Mesendoderm (in vitro differentiated cells): ENCODE measurements around the gene AGAP3.

ENCODE experiments used
- DNase-seq: peaks from one replicate; pipeline ENCODE4 v3.0.0; 2013
- H2AK5ac ChIP-seq: 2 replicates; pipeline ENCODE4 v1.6.1; 2013; ENCODE audit warnings: low read length, inconsistent platforms
- H2BK120ac ChIP-seq: 2 replicates; pipeline ENCODE4 v1.6.1; 2013; ENCODE audit warnings: low read depth, mild to moderate bottlenecking, low read length, moderate library complexity, mixed read lengths
- H2BK15ac ChIP-seq: replicated peaks from 2 replicates; pipeline ENCODE4 v1.6.1; 2013; ENCODE audit warnings: low read depth, mild to moderate bottlenecking, moderate library complexity
- H2BK5ac ChIP-seq: 2 replicates; pipeline ENCODE4 v1.6.1; 2013; ENCODE audit warnings: low read length, inconsistent platforms
- H3K18ac ChIP-seq: 2 replicates; pipeline ENCODE4 v1.6.1; 2013; ENCODE audit warnings: mild to moderate bottlenecking, low read length, mixed read lengths
- H3K23ac ChIP-seq: one replicate; pipeline ENCODE4 v1.6.1; 2013; ENCODE audit warnings: low read length
- H3K27ac ChIP-seq: 2 replicates; pipeline ENCODE4 v1.5.1; 2013; ENCODE audit warnings: low read depth, mild to moderate bottlenecking, inconsistent platforms, low read length, moderate library complexity
- H3K27me3 ChIP-seq: 2 replicates; pipeline ENCODE4 v1.6.1; 2013; ENCODE audit warnings: low read length, control low read depth, mild to moderate bottlenecking, inconsistent platforms; ENCODE audit not compliant: insufficient read depth, poor library complexity
- H3K36me3 ChIP-seq: 2 replicates; pipeline ENCODE4 v1.6.1; 2013; ENCODE audit warnings: low read length, inconsistent platforms; ENCODE audit not compliant: control insufficient read depth, insufficient read depth
- H3K4ac ChIP-seq: one replicate; pipeline ENCODE4 v1.6.1; 2013; ENCODE audit warnings: low read depth, mild to moderate bottlenecking, low read length, moderate library complexity
- H3K4me1 ChIP-seq: 2 replicates; pipeline ENCODE4 v1.6.1; 2013; ENCODE audit warnings: low read depth, low read length, inconsistent platforms; ENCODE audit not compliant: control insufficient read depth
- H3K4me2 ChIP-seq: 2 replicates; pipeline ENCODE4 v1.6.1; 2013; ENCODE audit warnings: low read length
- H3K4me3 ChIP-seq: 2 replicates; pipeline ENCODE4 v1.5.1; 2013; ENCODE audit warnings: mild to moderate bottlenecking, low read length
- H3K56ac ChIP-seq: one replicate; pipeline ENCODE4 v1.6.1; 2013; ENCODE audit warnings: low read length
- H3K79me1 ChIP-seq: 2 replicates; pipeline ENCODE4 v1.6.1; 2013; ENCODE audit warnings: low read length, inconsistent platforms
- H3K79me2 ChIP-seq: 2 replicates; pipeline ENCODE4 v1.6.1; 2013; ENCODE audit warnings: mild to moderate bottlenecking, low read length; ENCODE audit not compliant: control insufficient read depth, insufficient read depth
- H3K9ac ChIP-seq: 2 replicates; pipeline ENCODE4 v1.6.1; 2013; ENCODE audit warnings: low read length, inconsistent platforms
- H4K5ac ChIP-seq: one replicate; pipeline ENCODE4 v1.6.1; 2013; ENCODE audit warnings: low read length
- H4K8ac ChIP-seq: one replicate; pipeline ENCODE4 v1.6.1; 2013; ENCODE audit warnings: low read depth, mild to moderate bottlenecking, control low read depth, low read length, moderate library complexity
- WGBS: extraction: QIAGEN DNeasy Blood & Tissue Kit; methylation state at CpG from one replicate; pipeline ENCODE4 v1.1.7; 2013; ENCODE audit warnings: low lambda C conversion rate, missing lambda C conversion rate; ENCODE audit not compliant: insufficient coverage; ENCODE audit errors: extremely low coverage; 5-methylcytosine and 5-hydroxymethylcytosine counted together

Gene AGAP3

GRCh38 chr7:151189038-151189437 is 102.8 kb downstream of the AGAP3 start:
- H3K79me1 ChIP-seq = no peaks in the 10 kb centered on the region
- WGBS = no CpG with 5 or more reads among the region's 4 CpGs
- H4K8ac ChIP-seq = no peak overlapping the region
- no peaks in the 10 kb centered on the region for H3K4me1 ChIP-seq
- H3K9ac ChIP-seq = no peak overlapping the region
- H3K36me3 ChIP-seq = no peaks in the 10 kb centered on the region
- H3K56ac ChIP-seq = no peak overlapping the region
- no peak overlapping the region for H3K23ac ChIP-seq
- H2BK5ac ChIP-seq = no peak overlapping the region
- H2AK5ac ChIP-seq = no peak overlapping the region
- no peak overlapping the region for H3K4me3 ChIP-seq
- H2BK120ac ChIP-seq = no peak overlapping the region
- no peak overlapping the region for H2BK15ac ChIP-seq
- H3K18ac ChIP-seq = no peak overlapping the region
- no peak overlapping the region for H3K4ac ChIP-seq
- H3K4me2 ChIP-seq = no peak overlapping the region
- H3K27ac ChIP-seq = no peak overlapping the region
- H4K5ac ChIP-seq = no peak overlapping the region
- H3K79me2 ChIP-seq = no peaks in the 10 kb centered on the region
- no peak for DNase-seq
- H3K27me3 ChIP-seq = no peaks in the 10 kb centered on the region

GRCh38 chr7:151191544-151191943 is 105.3 kb downstream of the AGAP3 start:
- Histone ChIP-seq H3K18ac (no peak overlapping the region), H2BK15ac (no peak overlapping the region), H3K4me2 (no peak overlapping the region), H4K8ac (no peak overlapping the region), H3K27me3 (no peaks in the 10 kb centered on the region), H3K4me1 (no peaks in the 10 kb centered on the region), H2BK120ac (no peak overlapping the region), H4K5ac (no peak overlapping the region), H3K79me1 (no peaks in the 10 kb centered on the region), H3K23ac (no peak overlapping the region), H3K4me3 (no peak overlapping the region), H2BK5ac (no peak overlapping the region), H3K9ac (no peak overlapping the region), H3K36me3 (no peaks in the 10 kb centered on the region), H3K27ac (no peak overlapping the region), H2AK5ac (no peak overlapping the region), H3K56ac (no peak overlapping the region), H3K79me2 (no peaks in the 10 kb centered on the region), H3K4ac (no peak overlapping the region)
- WGBS = no CpG with 5 or more reads among the region's 12 CpGs
- DNase-seq = no peak

- H3K56ac ChIP-seq = no peak overlapping the region
- no peaks in the 10 kb centered on the region for H3K4me1 ChIP-seq
- no peaks in the 10 kb centered on the region for H3K27me3 ChIP-seq
- no peak overlapping the region for H4K5ac ChIP-seq
- H3K4me3 ChIP-seq = no peak overlapping the region
- H3K79me1 ChIP-seq = no peaks in the 10 kb centered on the region
- H3K9ac ChIP-seq = no peak overlapping the region
- no peak for DNase-seq
- no peaks in the 10 kb centered on the region for H3K36me3 ChIP-seq
- no peak overlapping the region for H3K18ac ChIP-seq
- H4K8ac ChIP-seq = no peak overlapping the region
- no peaks in the 10 kb centered on the region for H3K79me2 ChIP-seq
- H3K23ac ChIP-seq = no peak overlapping the region
- H3K4ac ChIP-seq = no peak overlapping the region
- H2BK15ac ChIP-seq = no peak overlapping the region
- no peak overlapping the region for H3K27ac ChIP-seq
- H2AK5ac ChIP-seq = no peak overlapping the region
- WGBS = no CpG with 5 or more reads among the region's 23 CpGs
- no peak overlapping the region for H2BK120ac ChIP-seq
- no peak overlapping the region for H2BK5ac ChIP-seq
- no peak overlapping the region for H3K4me2 ChIP-seq
These were observed 105.8 kb downstream of the AGAP3 start for GRCh38 chr7:151192002-151192539.

- no peak overlapping the region for H4K5ac ChIP-seq
- no peak overlapping the region for H3K23ac ChIP-seq
- H3K4me2 ChIP-seq = no peak overlapping the region
- H3K4ac ChIP-seq = no peak overlapping the region
- no peaks in the 10 kb centered on the region for H3K79me1 ChIP-seq
- H3K4me3 ChIP-seq = no peak overlapping the region
- no peak overlapping the region for H2BK120ac ChIP-seq
- no peak overlapping the region for H2BK5ac ChIP-seq
- H3K9ac ChIP-seq = no peak overlapping the region
- no peak overlapping the region for H3K27ac ChIP-seq
- H3K79me2 ChIP-seq = no peaks in the 10 kb centered on the region
- H3K27me3 ChIP-seq = no peaks in the 10 kb centered on the region
- no peak overlapping the region for H3K56ac ChIP-seq
- H3K36me3 ChIP-seq = no peaks in the 10 kb centered on the region
- no peak overlapping the region for H2AK5ac ChIP-seq
- no peaks in the 10 kb centered on the region for H3K4me1 ChIP-seq
- H3K18ac ChIP-seq = no peak overlapping the region
- no peak overlapping the region for H2BK15ac ChIP-seq
- WGBS = no CpG with 5 or more reads among the region's 14 CpGs
- H4K8ac ChIP-seq = no peak overlapping the region
- no peak for DNase-seq
These were observed 107.1 kb downstream of the AGAP3 start for GRCh38 chr7:151193203-151193978.
